ENCODE data around the gene U2SURP.
"Not testable (repeated sequence)": the region's sequence is repeated elsewhere in the genome, so short reads cannot be mapped to it uniquely, and the experiment has no call there.

Gene U2SURP

DNA sequence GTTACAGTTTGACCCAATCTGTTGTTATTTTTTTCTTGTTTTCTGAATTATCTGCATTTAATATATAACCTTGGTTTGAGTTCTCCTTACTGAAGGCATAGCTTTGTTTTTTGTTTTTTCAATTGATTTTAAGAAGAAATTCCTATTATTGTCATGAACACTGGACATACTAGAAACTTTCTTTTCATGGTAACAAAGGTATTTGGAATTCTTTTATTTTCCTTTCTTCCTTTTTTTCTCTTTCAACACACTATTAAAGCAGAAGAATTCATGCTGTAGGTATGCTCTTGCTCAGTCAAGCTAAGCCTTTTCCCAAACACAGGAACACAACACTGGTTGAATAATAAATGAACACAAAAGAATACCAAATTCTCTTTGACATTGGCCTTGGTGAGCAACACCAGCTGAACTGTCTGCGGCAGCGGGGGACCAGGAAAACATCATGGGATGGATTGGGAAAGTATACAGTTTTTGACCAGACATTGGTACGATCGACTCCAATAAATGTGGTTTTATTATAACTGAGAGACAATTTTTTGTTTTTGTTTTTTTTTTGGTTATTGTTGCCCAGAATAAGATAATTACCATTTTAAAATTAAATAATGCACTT is 23.1 kb downstream of the U2SURP start:
- no peak for DNase-seq

DNA sequence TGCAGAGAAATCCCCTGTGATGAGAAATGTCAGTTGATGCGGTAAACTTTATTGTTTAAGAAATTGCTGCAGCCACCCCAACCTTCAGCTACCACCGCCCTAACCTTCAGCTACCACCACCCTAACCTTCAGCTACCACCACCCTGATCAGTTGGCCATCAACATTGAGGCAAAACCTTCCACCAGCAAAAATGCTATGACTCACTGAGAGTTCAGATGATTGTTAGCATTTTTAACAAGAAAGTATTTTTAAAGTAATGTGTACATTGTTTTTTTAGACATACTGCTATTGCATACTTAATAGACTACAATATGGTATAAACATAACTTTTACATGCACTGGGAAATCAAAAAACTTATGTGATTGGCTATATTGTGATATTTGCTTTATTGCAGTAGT is 30.0 kb downstream of the U2SURP start:
- DNase-seq = no peak

DNA sequence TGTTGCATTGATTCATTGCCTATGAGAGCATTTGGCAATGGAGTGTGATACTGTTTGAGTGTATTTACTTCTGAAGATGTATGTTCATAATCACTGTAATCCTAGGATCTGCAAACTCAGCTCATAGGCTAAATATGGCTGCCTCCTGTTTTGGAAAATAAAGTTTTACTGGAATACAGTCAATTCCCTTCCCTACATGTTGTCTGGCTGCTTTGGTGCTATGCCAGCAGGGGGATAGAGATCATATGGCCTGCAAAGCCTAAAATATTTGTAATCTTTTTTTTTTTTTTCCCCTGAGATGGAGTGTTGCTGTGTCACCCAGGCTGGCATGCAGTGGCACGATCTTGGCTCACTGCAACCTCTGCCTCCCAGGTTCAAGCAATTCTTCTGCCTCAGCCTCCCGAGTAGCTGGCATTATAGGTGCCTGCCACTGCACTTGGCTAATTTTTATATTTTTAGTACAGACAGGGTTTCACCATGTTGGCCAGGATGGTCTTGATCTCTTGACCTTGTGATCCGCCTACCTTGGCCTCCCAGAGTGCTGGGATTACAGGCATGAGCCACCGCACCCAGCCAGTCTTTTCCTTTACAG is 30.5 kb downstream of the U2SURP start:
- not testable (repeated sequence) for DNase-seq

DNA sequence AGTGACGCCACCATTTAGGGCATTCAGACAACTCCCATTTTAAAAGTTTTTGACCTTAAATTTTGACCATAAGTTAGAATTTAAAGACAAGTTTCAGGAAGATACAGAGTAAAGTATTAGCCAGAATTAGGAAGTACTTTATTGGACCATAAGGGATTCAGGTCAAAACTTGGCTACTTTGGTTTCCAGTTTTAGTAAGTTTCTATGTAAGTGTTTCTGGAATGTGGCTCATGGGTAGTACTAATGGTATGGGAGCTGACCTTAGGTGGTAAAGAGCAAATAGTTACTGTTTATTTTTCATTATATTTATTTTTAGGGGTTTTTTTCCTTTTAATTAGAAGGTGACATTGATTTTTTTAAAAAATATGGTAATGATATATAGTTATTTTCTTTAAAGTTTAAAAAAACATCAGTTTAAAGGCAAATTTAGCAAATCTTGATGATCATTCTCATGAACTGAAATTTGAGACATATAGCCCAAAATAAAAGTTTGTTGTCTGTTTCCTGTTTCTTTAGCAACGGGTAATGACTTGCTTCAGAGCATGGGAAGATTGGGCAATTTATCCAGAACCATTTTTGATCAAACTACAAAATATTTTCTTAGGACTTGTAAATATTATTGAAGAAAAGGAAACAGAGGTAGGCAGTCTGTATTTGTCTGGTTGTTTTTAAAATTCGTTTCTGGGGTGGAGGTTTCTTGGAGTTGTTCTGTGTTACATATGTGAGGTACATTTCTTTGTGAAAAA is 34.3 kb downstream of the U2SURP start:
- DNase-seq = peak; percentile 33

DNA sequence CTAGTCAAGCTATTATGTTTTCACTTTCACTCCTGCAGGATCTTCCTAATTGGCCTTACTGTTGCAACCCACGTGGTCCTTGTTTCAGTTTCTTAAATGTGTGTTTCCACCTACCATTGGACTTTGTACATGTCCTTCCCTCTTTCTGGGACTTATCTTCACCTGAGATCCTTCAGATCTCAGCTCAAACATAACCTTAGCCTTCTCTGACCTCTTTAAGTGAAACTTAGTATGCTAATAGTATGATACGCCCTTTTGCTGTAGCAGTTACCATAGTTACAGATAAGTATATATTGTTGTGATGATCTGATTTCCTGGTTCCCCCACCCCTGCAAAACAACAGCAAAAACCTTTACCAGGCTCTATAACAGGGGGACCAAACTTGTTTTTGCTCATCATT is 35.2 kb downstream of the U2SURP start:
- DNase-seq = peak; percentile 26

DNA sequence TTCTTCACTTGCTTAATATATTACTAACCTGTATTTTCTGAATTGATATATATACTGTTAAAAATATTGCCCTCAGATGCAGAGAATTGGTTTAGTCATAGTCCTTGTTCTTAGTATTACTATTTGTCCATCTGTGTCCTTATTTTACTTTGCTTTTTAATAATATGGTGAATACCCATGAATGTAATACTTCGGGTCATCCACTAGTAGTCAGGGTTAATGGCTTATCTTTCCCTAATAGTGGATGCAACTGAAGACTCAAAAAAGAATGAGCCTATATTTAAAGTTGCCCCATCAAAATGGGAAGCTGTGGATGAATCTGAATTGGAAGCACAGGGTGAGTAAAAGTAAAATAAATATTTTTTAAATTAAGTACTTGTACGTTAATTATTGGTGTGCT is 36.5 kb downstream of the U2SURP start:
- no peak for DNase-seq

DNA sequence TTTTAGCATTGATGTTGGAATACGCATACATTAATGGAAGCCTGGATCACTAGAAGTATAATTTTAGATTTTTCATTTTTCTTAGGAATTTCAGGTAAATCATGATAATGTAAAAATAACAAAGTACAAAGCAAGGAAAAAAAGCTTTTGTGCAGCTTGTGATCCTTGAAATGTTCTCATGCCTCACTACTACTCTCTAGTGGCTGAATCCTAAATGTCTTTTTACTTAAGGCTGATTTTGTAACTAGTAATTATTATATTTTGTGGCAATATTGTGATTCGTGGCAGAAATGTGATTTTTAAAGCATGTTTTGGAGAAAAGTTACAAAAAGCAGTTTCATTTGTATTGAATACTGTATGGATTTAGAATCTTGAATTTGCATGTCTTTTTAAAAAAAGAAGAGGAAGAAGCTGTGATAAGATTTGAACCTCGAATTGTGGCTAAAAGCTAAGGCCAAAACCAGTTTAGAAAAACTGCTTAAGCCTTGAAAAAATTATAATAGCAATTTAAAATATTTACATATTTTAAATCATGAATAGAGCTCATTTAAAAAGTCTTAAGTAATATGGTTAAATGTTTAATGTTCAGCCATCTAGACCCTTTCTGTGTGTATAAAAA is 39.0 kb downstream of the U2SURP start:
- DNase-seq = no peak

DNA sequence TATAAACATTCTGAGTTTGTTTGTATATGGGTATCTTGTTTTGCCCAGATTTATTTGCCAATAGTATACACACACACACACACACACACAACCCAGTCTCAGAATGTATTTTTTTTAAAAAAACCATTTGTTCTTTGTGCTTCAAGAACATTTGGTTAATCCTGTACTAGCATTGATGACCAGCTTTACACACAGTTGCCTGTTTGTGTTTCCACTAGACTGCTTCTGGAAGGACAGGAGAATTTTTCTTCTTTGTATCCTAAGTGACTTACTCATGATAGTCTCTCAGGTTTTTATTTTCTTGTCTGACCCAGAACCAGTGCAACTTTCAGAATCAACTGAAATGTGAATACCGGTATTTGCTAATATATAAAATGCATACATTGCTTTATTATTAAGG is 40.5 kb downstream of the U2SURP start:
- no peak for DNase-seq

DNA sequence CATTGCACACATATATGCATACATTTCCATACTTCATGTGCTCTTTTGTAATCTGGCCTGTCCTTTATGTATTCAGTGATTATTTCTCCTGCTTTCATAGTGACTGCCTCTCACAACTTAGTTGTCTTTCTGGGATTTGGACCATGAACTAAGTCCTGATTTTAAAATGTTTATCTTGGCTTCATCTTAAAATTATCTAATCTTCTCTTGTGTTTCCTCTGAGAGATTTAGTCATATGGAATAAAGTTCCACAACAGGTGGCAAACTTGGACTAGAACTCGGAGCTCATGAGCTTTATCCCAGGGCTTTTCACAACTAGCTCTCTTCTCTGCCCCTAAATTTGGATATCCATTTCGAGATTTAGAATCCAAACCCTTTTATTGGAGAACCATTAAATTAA is 44.3 kb downstream of the U2SURP start:
- no peak for DNase-seq

DNA sequence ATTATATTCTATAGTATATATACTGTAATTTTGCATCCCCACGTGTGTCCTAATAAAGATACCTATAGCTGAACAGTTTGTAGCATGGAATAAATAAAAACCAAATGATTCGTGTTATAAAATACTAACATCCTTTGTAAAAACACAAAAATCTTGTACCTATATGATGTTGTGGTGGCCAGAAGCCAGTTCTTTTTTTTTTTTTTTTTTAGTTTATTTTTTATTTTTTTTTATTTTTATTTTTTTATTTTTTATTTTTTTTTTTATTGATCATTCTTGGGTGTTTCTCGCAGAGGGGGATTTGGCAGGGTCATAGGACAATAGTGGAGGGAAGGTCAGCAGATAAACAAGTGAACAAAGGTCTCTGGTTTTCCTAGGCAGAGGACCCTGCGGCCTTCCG is 44.7 kb downstream of the U2SURP start:
- not testable (repeated sequence) for DNase-seq

DNA sequence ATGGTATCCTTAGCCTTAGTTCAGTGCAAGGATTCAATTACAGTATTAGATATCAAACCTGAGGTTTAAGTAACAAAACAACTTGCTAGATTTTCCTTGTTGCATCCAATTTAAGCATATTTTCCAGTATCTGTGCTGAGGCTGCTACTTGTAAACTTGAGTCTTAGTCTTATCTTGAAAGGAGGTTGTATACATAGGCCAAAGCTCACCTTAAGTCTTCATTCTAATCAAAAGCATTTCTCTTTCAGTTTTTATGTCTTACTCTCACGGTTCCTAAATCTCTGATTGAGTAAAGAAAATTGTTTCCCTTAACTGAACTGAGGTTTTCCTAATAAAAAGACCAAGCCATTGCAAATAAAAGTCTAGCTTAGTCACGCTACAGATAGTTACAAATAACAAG is 52.6 kb downstream of the U2SURP start:
- no peak for DNase-seq

DNA sequence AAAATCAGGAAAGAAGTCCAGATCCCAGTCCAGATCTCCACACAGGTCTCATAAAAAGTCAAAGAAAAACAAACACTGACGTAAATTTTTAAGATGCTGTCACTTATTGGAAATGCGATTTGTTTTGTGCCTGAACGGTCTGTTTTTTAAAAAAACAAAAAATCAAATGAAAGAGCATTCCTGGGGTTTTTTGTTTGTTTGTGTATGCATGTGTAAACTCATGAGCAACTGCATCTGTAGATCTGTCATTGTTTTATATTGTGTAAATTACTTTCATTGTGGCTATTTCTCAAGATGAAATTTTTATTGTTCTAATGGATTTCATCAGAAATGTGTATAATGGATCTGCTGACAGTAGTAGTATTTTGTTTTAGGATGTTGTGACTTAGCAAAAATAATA is 55.0 kb downstream of the U2SURP start:
- DNase-seq = no peak

DNA sequence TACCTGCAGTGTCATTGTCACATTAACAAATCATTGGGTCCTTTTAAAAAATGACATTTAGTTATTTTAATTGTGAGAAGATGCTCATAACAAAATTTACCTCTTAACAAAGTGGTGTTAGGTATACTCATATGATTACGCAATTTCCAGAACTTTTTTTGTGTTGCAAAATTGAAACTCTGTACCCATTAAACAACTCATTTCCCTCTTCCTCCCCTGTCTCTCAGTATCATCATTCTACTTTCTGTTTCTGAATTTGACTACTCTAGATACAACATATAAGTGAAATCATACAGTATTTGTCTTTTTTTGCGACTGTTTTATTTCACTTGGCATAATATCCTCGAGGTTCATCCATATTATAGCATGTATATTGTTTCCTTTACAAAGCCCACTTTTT is 59.5 kb downstream of the U2SURP start:
- DNase-seq = peak; percentile 76

DNA sequence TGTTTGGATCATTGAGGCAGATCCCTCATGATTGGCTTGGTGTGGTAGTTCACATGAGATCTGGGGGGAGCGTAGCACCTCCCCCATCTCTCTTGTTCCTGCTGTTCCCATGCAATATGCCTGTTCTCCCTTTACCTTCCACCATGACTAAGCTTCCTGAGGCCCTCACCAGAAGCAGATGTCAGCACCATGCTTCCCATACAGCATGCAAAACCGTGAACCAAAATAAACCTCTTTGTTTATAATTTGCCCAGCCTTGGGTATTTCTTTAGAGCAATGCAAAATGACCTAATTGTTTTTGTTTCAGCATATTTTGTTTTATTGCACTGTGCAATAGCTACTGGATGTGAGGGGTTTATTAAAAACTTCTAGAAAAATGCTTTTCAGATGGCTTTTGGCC is 61.6 kb downstream of the U2SURP start:
- DNase-seq = no peak

DNA sequence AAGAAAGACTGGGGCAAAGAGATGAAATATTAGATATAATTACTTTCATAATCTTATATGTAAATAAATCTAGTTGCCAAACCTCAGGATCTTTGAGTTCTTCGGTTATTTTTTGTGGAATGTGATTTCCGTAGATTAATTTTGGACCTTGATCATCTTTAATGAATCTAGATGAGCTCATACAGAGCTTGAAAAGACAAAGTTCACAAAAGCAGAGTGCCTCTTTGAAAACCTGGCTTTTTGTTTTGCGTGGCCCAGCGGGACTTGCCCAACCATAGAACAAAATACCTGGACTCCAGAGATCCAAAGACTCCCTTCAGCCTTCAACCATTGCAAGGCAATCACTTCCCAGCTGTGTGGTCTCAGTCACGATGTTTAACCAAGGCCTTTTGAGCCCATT is 63.4 kb downstream of the U2SURP start:
- DNase-seq = peak; percentile 17

DNA sequence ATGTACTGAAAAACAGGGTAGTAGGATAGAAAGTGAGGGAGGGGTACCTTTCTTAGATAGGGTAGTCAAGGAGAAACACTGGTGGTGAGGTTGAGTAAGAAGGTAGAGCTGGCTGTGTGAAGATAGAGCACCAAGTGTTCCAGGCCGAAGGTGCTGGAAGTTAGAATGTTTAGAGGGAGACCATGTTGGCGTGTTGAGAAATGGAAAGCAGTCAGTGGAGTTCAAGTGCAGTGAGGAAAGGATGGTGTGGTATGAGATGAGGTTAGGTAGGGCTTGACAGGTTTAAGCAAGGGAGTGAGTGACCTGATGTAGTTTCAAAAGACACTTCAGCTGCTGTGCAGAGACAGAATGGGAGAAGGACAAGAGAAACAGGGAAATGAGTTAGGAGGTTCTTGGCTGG is 64.0 kb downstream of the U2SURP start:
- DNase-seq = no peak

DNA sequence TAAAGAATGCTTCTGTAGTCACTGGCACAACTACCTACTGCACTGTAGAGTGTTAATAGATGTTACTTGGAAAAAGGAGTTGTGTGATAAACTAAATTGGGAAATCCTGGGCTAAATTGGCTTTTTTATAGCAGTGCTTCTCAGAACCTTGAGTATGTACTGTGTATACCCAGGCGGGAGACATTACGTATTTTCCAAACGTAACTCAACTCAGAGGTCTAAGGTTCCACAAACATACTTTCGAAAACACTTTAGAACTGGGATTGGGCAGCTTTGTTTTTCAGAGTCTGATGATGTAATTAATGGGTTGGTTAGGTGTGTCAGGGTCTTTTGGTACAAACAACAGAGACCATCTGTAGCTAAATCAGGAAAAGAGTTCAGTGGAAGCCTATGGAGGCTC is 64.7 kb downstream of the U2SURP start:
- no peak for DNase-seq

DNA sequence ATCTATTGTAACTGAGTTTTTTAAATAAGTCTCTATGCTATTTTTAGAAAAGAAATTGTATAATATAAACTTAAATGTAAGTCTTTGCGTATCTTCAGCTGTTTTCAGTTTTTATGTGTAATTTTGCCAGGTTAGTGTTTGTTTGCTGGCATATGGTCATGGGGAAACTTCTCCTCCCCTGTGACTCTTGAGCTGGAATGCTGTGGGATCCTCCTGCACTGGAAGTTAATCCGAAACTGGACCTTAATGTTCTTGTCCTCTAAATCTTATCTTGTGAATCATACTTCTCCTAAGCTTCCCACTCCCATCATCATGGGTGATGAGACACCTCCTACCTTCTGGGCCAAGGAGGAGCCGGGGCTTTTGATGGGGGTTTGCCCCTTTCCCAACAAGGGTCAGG is 65.8 kb downstream of the U2SURP start:
- DNase-seq = no peak

DNA sequence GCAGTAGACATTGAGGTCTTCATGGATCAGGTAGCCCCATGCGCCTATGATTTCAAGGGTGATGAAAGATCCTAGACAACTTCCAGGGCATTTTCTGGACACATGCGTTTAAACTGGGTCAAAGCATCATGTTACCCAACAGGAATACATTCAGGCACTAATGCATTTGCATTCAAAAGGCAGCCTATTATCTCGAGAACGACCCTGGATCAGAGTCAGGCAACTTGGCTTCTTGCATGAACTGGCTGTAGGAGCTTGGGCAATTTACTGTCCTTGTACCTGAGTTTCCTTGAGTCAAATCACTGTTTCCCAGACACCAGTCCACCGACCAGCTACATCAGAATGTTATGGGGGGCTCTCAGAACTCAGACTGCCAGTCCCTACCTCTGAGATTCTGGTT is 66.7 kb downstream of the U2SURP start:
- no peak for DNase-seq

DNA sequence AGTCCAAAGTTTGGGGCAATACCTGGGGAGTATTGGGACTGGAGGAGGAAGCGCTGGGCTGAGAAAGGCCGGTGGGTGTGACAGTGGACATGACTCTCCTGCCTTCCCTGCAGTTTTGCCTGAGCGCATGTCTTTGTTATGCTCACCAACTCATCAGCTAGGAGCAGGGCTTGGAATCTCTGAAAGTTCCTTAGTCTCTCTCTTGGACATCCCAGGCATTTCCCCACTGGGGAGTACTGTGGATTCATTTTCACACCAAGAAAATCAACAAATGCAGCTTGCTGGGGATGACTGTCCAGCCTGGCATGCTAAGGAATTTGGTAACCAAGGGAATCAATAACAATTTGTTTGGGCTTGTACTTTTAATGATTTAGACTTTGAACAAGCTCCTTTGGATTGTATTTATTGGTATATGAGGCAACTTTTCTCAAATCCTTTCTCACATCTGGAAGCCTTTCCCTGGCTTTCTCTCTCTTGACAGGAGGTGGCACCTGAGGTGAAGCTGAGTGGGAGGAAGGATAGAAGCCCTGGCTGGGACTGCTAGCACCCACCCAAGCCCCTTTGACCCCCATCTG is 69.7 kb downstream of the U2SURP start:
- DNase-seq = no peak

DNA sequence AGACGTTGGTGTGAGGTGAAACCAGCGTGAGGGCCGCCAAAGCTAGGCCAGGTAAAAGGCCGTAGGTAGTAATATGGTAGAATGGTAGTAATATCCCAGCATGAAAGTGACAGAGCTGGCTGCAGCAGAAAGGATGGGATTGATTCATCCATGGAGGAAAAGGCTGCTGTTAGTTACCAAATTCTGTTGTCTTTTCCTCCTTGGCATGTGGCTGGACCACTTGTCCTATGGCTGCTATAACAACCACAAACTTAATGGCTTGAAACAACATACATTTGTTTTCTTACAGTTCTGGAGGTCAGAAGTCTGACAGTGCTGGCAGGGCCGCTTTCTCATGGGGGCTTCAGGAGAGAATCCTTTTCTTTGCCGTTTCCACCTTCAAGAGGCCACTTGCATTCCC is 70.4 kb downstream of the U2SURP start:
- no peak for DNase-seq

DNA sequence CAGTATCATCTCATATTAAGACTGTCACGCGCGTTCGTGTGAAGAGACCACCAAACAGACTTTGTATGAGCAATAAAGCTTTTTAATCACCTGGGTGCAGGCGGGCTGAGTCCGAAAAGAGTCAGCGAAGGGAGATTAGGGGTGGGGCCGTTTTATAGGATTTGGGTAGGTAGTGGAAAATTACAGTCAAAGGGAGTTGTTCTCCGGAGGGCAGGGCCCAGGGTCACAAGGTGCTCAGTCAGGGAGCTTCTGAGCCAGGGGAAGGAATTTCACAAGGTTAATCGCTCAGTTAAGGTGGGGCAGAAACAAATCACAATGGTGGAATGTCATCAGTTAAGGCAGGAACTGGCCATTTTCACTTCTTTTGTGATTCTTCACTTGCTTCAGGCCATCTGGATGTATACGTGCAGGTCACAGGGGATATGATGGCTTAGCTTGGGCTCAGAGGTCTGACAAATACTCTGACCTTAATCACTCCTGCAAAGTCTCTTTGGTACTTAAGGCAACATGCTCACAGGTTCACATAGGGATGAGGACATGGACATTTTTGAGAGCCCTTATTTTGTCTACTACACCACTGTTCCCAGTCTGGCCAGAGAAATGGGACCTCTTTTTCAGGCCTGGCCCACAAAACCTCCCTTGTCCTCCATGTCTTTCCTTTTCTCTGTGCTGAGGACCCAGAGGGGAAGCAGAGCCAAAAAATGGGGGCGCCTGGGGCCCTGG is 71.1 kb downstream of the U2SURP start:
- DNase-seq = not testable (repeated sequence)

DNA sequence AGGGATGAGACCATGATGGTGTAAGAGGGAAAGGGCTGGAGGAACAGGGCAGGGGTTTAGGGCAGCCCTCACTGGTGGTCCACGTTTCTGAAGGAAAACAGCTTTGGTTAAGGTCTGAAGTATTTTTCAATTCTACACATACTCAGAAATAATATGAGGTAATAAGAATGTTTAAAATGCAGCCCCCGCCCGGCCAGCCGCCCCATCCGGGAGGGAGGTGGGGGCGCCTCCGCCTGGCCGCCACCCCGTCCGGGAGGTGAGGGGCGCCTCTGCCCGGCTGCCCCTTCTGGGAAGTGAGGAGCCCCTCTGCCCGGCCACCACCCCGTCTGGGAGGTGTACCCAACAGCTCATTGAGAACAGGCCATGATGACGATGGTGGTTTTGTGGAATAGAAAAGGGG is 72.2 kb downstream of the U2SURP start:
- not testable (repeated sequence) for DNase-seq
